Measurements from ENCODE around the gene MAP2K4. TPM values are rescaled to one million over a fixed set of nuclear protein-coding genes. Genes with fewer than 3 reads are reported as not detected.
"Not testable (repeated sequence)": the region's sequence is repeated elsewhere in the genome, so short reads cannot be mapped to it uniquely, and the experiment has no call there.

Gene MAP2K4
- total RNA-seq, 1 donor from 2014 or later, result 31.1 TPM

GRCh38 chr17:12137859-12138258 lies 117.2 kb downstream of the MAP2K4 start:
- no peak for DNase-seq (ENCODE audit: low spot score)

- no peak for DNase-seq (ENCODE audit: low spot score)
Measured at GRCh38 chr17:12140685-12141084, 120.0 kb downstream of the MAP2K4 start.

GRCh38 chr17:12162187-12162586 lies 141.5 kb downstream of the MAP2K4 start:
- DNase-seq (ENCODE audit: low spot score), result not testable (repeated sequence)

GRCh38 chr17:12164085-12164484 lies 143.4 kb downstream of the MAP2K4 start:
- no peak for DNase-seq (ENCODE audit: low spot score)

- DNase-seq (ENCODE audit: low spot score), result no peak
Measured at GRCh38 chr17:12178644-12179330, 158.1 kb downstream of the MAP2K4 start.

- no peak for DNase-seq (ENCODE audit: low spot score)
Measured at GRCh38 chr17:12180644-12181261, 160.1 kb downstream of the MAP2K4 start.

GRCh38 chr17:12187658-12188057 lies 167.0 kb downstream of the MAP2K4 start:
- no peak for DNase-seq (ENCODE audit: low spot score)

GRCh38 chr17:12193144-12193735 lies 172.6 kb downstream of the MAP2K4 start:
- DNase-seq (ENCODE audit: low spot score), result no peak

Small RNAs within 50 kb of the gene (microRNA-seq; reads per million reads assigned to microRNA genes)
- 869 reads per million, percentile 75 among the genes with 10 or more reads in this experiment for gene MIR744 (ENCODE audit: borderline number of aligned reads)

Other genes starting within 250 kb of the MAP2K4 start
- gene ZNF18, start 23.4 kb upstream of the MAP2K4 start, total RNA-seq, result 5.0 TPM